Astrocyte (in vitro differentiated cells and primary cell): ENCODE results near the gene TRAP1.

ENCODE experiments used
- CTCF ChIP-seq: IDR thresholded peaks from 2 replicates; pipeline ENCODE4 v1.5.1; 2011; ENCODE audit warnings: low read depth, mild to moderate bottlenecking, inconsistent platforms, low read length, moderate library complexity; ENCODE audit not compliant: insufficient read depth
- EZH2 ChIP-seq: IDR thresholded peaks from 2 replicates; pipeline ENCODE4 v1.6.1; 2012; ENCODE audit warnings: mild to moderate bottlenecking, low read length, inconsistent platforms; ENCODE audit not compliant: insufficient read depth

GRCh38 chr16:3752984-3753383, 35.7 kb upstream of the TRAP1 start:
- TF ChIP-seq CTCF (no peak), EZH2 (no peak)
